Stimulated activated CD4-positive, alpha-beta T cell treated with anti-CD3 and anti-CD28 coated beads, Interleukin-1b, Interleukin-23, amount 100 ng/mL, for 48 hours (primary cell): ENCODE results near the gene BDH1.
"Not testable (repeated sequence)": the region's sequence is repeated elsewhere in the genome, so short reads cannot be mapped to it uniquely, and the experiment has no call there.

Experiments
- DNase-seq: peaks from one replicate; pipeline ENCODE4 v3.0.0-alpha.2; 2020

The BDH1 gene

DNA sequence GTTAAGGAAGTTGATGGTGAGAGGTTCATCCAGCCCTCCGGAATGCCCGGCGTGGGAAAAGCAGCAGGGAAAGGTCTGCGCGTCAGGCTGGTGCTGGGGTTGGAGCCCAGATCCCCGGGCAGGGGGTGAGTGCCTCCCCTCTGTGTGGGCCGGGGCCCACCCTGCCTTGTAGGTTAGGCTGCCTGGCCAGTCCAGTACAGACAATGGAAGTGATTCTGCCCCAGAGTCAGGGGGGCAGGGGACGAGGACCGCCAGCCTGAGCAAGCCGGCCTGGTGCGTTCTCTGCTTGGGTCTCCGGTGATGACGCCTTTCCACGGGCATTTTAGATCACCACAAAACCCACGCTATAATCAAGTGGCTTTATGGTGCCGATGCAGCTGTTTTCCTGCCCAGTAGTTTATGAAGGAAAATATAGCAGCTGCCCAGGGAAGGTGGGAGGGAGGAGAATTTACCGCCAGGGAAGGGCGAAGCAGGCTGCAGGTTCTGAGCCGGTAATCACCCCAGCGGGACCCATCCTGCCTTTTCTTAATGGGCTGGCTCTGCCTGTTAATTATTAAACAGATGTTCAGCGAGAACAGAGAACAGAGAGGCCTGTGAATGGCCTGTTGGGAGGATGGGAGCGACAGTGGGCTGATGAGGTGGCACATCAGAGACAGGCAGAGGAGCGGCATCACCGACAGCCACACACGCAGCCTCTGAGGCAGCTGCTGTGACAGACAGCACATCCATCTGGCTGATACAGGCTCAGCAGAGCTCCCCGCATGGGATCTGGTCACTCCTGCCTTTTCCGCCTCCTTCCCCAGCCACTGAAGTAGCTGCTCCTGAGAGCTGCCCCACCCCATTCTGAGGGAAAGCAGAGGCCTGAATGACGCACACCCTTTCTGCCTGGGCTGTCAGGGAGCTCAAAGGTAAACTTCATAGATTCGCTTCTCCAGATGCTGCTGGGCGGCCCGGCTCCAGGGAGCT lies 35.2 kb downstream of the BDH1 start:
- DNase-seq: no peak

DNA sequence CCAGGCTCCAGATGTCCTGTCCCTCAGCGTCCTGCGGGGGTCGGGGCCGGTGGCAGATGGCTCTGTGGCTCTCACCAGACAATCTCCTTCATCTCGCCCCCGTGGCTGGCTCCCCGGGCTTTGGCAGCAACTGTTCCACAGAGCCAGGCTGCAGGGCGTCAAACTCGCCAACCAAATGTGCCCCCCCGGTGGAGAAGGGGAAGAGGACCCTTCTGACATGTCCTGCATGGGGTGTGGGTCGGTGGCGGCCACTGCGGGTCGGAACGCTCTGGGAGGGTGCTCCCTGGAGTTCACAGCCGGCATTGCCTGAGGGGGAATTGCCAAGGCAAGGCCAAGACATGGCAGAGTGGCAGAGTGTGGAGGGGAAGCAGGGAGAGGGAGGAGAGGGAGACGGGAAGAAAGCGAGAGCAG lies 36.0 kb downstream of the BDH1 start:
- no peak for DNase-seq

DNA sequence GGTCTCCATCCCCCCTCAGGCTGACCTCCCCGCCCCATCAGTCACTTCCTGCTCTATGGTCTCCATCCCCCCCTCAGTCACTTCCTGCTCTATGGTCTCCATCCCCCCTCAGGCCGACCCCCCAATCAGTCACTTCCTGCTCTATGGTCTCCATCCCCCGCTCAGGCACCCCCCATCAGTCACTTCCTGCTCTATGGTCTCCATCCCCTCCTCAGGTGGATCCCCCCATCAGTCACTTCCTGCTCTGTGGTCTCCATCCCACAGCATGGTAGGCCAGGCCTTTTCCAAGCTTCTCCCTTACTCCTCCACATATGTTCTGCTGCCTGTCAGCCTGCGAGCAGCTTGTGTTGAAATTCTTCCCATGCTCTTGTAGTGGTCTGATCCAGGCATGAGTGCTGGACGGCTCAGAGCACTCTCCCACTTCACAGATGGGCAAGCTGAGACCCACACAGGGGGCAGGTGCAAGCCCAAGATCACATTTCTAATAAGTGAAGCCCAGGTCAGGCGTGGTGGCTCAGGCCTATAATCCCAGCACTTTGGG lies 36.8 kb downstream of the BDH1 start:
- DNase-seq: peak; percentile 25

DNA sequence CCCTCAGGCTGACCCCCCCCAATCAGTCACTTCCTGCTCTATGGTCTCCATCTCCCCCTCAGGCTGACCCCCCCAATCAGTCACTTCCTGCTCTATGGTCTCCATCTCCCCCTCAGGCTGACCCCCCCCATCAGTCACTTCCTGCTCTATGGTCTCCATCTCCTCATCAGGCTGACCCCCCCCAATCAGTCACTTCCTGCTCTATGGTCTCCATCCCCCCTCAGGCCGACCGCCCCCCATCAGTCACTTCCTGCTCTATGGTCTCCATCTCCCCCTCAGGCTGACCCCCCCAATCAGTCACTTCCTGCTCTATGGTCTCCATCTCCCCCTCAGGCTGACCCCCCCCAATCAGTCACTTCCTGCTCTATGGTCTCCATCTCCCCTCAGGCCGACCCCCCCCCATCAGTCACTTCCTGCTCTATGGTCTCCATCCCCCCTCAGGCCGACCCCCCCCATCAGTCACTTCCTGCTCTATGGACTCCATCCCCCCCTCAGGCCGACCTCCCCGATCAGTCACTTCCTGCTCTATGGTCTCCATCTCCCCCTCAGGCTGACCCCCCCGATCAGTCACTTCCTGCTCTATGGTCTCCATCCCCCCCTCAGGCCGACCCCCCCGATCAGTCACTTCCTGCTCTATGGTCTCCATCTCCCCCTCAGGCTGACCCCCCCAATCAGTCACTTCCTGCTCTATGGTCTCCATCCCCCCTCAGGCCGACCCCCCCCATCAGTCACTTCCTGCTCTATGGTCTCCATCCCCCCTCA lies 37.7 kb downstream of the BDH1 start:
- not testable (repeated sequence) for DNase-seq

DNA sequence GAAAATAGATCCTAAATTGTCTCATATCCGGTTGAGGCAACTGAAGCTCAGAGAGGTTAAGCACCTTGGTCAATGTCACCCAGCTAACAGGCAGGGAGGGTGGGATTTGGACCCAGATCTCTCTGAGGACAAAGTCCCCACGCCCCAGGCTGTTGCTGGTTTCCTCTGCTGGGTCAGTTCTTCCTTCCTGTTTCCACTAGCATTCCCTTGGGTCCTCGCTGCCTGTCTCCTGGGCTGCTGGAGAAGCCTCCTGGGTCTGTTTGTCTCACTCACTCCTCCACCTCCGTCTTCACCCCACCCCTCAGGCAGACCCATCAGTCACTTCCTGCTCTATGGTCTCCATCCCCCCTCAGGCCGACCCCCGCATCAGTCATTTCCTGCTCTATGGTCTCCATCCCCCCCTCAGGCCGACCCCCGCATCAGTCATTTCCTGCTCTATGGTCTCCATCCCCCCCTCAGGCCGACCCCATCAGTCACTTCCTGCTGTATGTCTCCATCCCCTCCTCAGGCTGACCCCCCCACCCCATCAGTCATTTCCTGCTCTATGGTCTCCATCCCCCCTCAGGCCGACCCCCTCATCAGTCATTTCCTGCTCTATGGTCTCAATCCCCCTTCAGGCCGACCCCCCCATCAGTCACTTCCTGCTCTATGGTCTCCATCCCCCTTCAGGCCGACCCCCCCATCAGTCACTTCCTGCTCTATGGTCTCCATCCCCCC lies 38.7 kb downstream of the BDH1 start:
- not testable (repeated sequence) for DNase-seq

DNA sequence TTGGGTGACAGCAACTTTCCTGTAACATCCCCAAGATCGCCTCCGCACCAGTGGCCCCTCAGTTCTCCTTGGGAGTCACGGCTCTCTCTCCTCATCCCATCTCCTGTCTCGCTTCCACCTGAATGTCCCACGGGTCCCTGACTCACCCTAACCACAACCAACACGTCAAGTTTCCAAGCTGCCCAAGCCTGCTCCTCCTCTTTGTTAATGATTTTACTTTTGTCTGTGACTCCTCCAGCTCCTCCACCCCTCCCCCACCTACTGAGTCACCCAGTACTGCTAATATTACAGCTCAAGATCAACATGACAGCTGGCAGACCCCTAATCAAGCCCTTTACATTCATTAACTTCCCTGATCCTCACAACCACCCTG lies 39.3 kb downstream of the BDH1 start:
- peak; percentile 68 for DNase-seq

DNA sequence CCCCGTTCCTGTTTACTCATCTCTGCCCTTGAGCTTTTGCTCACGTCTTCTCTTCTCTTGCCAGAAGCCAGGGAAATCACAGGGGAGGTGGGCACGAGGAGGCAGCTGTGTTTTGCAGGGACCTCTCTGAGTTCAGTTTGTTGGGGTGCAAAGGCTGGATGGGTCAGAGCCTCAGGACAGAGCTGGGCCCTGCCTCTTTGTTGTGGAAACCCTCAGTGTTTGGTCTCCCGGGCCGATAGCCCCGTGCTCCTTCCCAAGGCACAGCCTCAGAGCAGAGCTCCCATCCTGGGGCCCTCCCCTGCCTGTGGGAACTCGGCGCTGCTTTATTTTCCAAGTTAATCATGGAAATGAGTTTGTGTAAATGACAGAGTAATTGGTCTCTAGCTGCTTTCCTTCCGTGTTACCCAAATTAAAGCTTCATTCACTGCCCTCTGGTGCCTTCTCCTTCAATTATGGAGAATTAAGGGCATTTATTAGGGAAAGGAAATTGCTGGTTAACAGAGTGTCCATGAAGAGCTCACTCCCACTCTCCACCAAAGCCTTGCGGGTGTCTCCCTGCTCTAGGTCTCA lies 40.9 kb downstream of the BDH1 start:
- DNase-seq: no peak

DNA sequence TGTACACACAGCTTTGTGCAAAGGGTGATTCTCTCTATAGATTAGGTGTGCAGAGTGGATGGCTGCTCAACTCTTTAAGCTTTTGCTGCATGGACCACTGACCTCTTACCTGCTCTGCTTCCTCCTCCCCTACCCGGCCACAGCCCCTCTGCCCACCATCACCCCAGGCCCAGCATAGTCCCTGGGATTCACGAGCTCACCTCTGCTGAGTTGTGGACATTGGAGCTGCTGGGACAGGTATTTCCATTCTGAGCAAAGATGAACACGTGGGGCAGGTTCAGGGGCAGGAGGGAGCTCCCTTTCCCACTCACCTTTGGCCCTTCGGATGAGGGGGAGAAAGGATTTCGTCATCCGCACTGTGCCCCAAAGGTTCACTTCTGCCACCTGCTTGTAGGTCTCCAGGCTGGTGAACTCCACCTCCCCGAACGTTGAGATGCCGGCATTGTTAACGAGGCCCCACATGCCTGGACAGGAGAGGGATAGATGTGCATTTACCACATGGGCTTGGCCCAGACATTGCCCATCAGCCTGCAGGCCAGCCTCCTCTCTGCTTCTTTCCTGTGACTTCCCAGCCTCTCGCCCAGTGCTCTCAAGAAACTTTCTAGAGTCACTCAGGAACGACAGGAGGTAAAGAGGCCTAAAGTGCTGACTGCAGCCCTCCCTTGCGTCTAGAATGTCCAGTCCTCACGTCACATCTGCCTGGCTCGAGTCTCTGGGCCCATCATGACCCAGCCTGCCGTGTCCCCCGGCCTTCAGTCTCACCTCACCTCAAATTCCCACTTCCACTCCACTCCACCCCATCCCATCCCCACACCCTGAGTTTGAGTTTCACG lies 41.6 kb downstream of the BDH1 start:
- no peak for DNase-seq

DNA sequence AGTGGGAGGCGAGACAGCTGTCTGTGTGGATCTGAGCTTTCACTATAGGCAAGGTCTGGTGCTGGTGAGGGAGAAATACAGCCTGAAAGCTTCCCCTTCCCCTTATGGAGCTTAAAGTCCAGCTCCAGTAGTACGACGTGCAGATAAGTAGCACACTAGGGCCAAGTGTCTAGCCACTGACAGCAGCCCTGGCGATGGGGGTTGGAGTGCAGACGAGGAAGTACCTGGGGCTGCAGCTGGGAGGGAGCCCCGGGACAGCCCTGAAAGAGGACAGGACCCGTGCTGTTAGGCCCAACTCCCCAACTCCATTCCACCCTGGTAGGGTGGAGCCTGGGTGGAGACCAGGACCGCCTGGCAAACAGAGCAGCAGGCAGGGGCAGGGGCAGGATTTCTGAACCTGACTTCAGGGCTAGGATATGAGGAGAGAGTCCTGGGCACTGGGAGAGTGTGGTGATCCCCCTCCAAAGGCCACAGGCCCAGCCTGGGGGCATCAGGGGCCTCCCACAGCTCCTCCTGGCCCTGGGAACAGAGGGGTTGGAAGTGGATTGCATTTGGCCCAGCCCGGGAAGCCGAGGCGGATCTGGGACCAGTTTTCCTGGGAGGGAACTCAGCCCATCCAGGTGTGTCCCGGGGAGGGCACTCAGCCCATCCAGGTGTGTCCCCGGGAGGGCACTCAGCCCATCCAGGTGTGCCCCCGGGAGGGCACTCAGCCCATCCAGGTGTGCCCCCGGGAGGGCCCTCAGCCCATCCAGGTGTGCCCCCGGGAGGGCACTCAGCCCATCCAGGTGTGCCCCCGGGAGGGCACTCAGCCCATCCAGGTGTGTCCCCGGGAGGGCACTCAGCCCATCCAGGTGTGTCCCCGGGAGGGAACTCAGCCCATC lies 42.8 kb downstream of the BDH1 start:
- DNase-seq: no peak

DNA sequence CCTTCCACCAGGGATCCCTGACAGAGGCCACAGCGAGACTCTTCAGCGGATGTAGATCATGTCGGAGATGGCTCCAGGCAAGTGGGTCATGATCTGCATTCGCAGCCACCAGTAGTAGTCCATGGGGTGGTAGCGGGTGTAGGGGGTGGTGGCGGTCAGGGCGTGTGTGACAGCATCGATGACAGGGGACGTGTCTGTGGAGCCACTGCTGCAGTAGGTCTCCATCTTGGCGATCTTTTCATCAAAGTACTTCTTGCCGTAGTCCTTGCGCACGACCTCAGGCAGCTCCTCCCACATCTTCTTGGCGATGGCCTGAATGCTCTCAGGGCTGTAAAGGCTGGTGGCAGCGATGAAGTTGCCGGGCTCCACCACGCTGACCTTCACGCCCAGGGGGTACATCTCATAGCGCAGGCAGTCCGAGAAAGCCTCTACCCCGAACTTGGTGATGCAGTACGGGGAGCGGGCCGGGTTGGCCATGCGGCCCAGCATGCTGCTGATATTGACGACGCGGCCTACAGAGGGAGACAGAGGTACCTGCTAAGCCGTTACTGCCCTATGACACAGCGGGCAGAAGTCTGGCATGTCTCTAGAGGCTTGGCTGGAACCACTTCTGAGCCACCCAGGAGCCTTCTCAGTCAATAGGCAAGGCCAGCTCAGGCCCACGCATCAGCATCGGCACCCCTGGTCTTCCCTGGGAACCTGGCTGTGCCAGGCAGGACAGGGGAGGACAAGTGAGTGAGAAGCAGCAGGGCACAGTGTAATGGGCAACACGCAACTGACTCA lies 43.7 kb downstream of the BDH1 start:
- no peak for DNase-seq

DNA sequence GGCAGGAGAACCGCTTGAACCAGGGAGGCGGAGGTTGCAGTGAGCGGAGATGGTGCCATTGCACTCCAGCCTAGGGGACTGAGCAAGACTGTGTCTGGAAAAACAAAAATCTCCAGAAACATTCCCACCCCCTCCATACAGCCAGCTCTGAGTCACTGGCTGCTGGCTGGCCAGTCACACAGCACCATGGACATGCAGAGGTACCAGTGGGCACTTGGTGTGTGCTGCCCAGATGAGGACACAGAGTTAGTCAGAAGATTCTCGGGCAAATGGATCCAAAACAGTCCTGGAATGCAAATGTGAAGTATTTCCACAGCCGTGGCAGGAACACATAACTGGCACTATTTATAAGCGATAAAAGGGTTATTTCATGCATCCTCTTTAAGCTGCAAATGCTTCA lies 44.6 kb downstream of the BDH1 start:
- DNase-seq: no peak

DNA sequence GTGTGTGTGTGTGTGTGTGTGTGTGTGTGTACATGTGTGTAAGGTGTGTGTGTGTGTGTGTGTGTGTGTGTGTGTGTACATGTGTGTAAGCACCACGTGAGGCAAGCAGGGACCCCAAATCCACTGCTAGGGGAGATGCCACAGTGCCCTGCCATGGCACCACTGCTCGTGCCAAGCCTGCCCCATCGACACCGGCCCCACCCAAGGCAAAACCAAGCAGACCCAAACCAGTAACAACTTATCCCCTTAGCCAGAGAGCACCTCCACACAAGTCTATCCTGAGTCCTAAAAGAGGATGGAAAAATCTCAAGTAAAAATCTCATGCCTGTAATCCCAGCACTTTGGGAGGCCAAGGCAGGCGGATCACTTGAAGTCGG lies 45.1 kb downstream of the BDH1 start:
- DNase-seq: no peak

DNA sequence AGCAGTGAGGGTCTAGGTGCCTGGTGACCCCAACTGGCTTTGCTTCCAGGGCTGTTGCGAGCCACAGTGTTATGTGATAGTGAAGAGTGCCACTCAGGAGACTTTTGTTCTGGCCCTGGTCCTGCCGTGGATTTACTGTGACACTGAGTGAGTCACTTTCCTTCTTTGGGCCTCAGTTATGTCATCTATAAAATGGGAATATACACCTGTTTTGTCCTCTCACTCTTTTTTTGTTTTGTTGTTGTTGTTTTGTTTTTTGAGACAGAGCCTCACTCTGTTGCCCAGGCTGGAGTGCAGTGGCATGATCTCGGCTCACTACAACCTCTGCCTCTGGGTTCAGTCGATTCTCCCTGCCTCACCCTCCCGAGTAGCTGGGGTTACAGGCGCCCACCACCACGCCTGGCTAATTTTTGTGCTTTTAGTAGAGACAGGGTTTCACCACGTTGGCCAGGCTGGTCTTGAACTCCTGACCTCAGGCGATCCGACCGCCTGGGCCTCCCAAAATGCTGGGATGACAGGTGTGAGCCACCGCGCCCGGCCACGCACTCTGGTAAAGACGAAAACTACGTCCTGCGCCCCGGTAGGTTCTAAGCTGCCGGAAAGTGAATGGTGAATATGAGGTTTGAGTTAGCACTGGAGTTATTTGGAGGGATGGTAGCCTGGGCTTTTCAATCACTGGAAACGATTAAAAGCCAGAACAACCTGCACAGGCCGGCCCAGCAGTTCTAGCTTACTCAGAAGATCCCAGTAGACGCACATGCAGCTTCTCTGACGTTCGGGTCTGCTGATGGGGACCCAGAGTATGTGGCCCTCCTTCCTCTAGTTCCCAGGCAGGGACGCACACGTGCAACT lies 46.6 kb downstream of the BDH1 start:
- DNase-seq: no peak

DNA sequence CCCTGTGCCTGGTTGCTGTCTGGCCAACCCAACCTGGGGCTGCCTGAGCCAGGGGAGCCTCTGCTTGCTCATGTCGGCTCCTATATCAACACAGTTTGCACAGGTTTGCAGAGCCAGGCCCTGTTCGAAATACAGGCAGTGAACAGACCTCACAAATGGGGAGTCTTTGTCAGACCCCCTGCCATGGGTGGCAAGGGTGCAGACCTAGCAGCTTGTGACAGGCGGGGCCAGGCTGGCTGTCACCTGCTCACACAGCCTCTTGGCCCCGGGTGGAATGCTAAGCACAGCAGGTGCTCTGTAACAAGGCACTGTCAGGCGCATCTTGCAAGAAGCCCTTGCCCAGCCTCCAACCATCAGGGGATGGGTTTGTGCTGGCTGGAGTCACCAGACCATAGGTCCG lies 47.3 kb downstream of the BDH1 start:
- DNase-seq: no peak

DNA sequence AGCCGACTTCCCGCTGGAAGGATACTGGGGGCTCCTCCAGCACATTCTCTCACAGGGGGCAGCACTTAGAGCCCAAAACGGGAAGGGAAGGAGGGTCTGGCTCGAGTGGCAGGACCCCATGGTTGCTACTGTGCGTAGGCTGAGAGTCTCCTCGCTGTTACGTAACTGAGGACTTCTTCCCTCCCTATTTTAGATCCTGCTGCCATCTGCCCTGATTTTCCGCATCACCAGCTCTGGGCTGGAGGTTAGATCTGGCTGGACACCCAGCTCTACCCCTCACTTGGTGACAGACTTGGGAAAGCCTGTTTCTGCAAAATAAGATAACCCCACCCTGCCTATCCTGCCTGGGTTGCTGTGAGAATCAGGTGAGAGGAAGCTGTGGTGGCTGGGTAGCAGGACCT lies 47.7 kb downstream of the BDH1 start:
- DNase-seq: no peak

DNA sequence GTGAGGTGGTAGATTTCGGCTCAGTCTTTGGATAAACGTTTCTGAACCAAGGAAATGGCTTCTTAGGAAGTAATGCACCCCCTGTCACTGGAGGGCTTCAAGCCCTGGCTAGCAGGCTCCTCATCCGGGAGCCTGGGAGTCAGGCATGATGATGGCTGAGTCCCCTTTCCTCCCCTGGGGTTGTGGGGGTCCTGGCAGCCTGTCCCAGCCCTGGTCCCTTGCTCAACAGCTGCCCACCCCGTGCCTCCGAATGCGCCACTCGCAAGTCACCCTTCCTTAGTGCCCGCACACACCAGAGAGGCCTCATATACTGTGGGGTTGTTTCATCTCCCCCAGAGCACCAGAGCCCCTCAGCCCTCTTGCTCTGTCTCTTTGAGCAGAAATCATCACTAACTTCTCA lies 48.2 kb downstream of the BDH1 start:
- no peak for DNase-seq

DNA sequence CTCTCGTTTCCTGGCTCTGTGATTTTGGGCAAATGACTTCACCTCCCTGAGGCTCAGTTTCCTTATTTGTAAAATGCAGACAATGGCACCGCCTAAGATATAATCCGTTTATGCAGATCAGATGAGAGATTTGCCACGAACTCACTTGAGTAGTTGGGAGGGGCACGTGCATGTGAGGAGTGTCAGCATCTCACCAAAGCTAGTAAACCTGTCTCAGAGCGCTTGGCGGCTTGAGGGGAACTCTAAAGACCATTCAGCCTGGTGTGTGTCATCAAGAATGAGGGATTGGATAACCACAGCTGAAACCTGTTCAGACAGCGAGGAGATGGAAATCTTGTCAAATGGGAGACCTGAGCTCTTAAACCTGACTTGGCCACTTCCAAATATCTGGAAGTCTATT lies 48.7 kb downstream of the BDH1 start:
- no peak for DNase-seq

DNA sequence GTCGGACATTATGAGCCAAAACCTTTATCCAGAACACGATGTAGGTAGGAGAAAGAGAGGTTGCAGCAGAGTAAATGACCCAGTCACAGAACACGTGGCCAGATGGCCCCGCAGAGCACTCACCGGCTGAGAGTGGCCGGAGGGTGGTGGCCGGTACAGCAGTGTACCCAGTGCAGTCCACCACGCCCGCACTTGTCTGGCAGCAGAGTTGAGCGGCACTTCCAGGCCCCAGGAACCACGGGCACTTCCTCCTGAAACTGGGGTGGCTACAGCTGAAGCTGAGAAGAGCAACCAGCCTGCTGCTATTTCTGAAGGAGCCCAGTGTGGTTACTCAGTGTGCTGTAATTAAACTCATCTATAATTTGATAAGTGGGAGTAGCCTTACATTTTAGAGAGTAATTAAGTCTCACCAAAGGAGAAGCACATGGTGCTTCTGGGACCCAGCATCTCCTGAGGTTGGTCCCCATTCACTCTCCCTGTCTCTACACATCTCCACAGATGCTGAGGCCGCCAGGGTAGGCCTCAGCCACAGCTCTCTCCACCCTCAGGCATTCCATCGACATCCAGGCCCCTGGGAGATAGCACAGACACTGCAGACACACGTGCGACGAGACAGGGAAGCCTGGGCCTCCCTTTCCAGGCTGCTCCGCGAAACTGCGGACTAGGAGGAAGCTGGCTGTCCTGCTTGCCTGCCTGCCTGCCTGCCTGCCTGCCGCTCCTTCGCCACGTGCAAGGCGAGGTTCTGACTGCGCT lies 49.8 kb downstream of the BDH1 start:
- no peak for DNase-seq
